Transverse colon (tissue), 4 donors: Measurements from ENCODE around the gene AZU1. TPM values are rescaled to one million over a fixed set of nuclear protein-coding genes. Genes with fewer than 3 reads are reported as not detected.
A peak's percentile ranks its signal among the peaks of the same experiment; 100 is the strongest.

Experiments used
- DNase-seq: peaks from one replicate; pipeline ENCODE4 v3.0.0-alpha.2; 2019
- H3K27ac ChIP-seq, 4 donors: fragments of 200-600 bp; sonication (generic); 2 replicates each; pipeline ENCODE4 v1.5.1; 2016 to 2018; ENCODE audit warnings: inconsistent platforms in 4 of 4
- H3K27me3 ChIP-seq: fragments of 200-600 bp; sonication (generic); 2 replicates; pipeline ENCODE4 v1.5.1; 2017; ENCODE audit warnings: inconsistent platforms
- H3K36me3 ChIP-seq, 4 donors: fragments of 200-600 bp; sonication (generic); 2 replicates each; pipeline ENCODE4 v1.5.1; 2017 to 2019; ENCODE audit warnings: inconsistent platforms in 4 of 4
- H3K4me1 ChIP-seq, 4 donors: fragments of 200-600 bp; sonication (generic); 2 replicates each; pipeline ENCODE4 v1.5.1; 2017 to 2020; ENCODE audit warnings: inconsistent platforms in 4 of 4
- H3K4me3 ChIP-seq, 4 donors: fragments of 200-600 bp; sonication (generic); 1 replicate in 1 of 4; 2 replicates in 3 of 4; pipeline versions ENCODE4 v1.5.1 to v1.6.1; 2017 to 2019; ENCODE audit warnings: inconsistent platforms in 4 of 4
- H3K9me3 ChIP-seq, 2 donors: fragments of 200-600 bp; sonication (generic); 2 replicates each; pipeline ENCODE4 v1.5.1; 2017 to 2019; ENCODE audit warnings: inconsistent platforms in 2 of 2
- CTCF ChIP-seq, 5 experiments: fragments of 200-600 bp in 3 of 5; fragments of 450-650 bp in 2 of 5; sonication (generic) in 3 of 5; IDR thresholded peaks; 1 replicate in 2 of 5; 2 replicates in 3 of 5; pipeline ENCODE4 v1.5.1; 2016 to 2017; ENCODE audit warnings: antibody characterized with exemption in 5 of 5, inconsistent platforms in 3 of 5, mild to moderate bottlenecking in 2 of 5, moderate library complexity in 1 of 5
- EP300 ChIP-seq: sonication (generic); formaldehyde crosslinking; IDR thresholded peaks from one replicate; pipeline ENCODE4 v1.6.1; 2017; ENCODE audit warnings: antibody characterized with exemption, low read depth
- POLR2A ChIP-seq: fragments of 450-650 bp; IDR thresholded peaks from one replicate; pipeline ENCODE4 v1.6.1; 2016; ENCODE audit warnings: antibody characterized with exemption, mild to moderate bottlenecking, moderate library complexity
- POLR2AphosphoS5 ChIP-seq, 3 donors: sonication (generic); formaldehyde crosslinking; IDR thresholded peaks; one replicate each; pipeline ENCODE4 v1.6.1; 2016; ENCODE audit warnings: antibody characterized with exemption in 3 of 3
- WGBS, 2 donors: methylation state at CpG; one replicate each; pipeline ENCODE4 v1.1.5; 2018; ENCODE audit warnings: low coverage in 1 of 2; 5-methylcytosine and 5-hydroxymethylcytosine counted together
- in situ Hi-C, 4 donors: fragments of 200-750 bp; cut with MboI; loops; one replicate each; pipeline versions ENCODE4 v1.15.0 to v1.15.1; 2017; ENCODE audit warnings: low sequenced_read_pairs in 3 of 4, low pct_ligation_motif_present in 1 of 4, low pct_unique_long_range_greater_than_20kb in 1 of 4
- intact Hi-C: fragments of 100-400 bp; cut with DNase I; formaldehyde crosslinking; loops from one replicate; pipeline ENCODE4 v1.15.1; 2023; ENCODE audit warnings: low total_unique reads
- total RNA-seq, 4 donors: library from RNA; depleted of rRNA; stranded (reverse); fragments of >200 nt; gene quantifications; one replicate each; pipeline ENCODE4 v1.1.0, GENCODE V29; 2016

Gene AZU1
- total RNA-seq, 4 donors from 2014 or later = not detected

GRCh38 chr19:804419-805165 lies 23.0 kb upstream of the AZU1 start:
- H3K4me3 ChIP-seq = no peak overlapping the region
- WGBS, 2 donors = 91% methylated on average over 42 of the region's 53 CpGs; no CpG with 5 or more reads in 1 of the 2 donors
- TF ChIP-seq CTCF (IDR thresholded peaks at IDR 0.05) = no peak
- peak in 1 of 3 donors; percentile 32 for TF ChIP-seq POLR2AphosphoS5 (IDR thresholded peaks at IDR 0.05)
- H3K27ac ChIP-seq = no peak overlapping the region
- in situ Hi-C loops (no loop called here), intact Hi-C loops (no loop called here)
- DNase-seq = no peak
- no peaks in the 10 kb centered on the region for H3K9me3 ChIP-seq
- H3K27me3 ChIP-seq = no peaks in the 10 kb centered on the region
- peaks cover 37 to 38% (median 38%) of the 10 kb centered on the region in 4 donors for H3K4me1 ChIP-seq
- H3K36me3 ChIP-seq = peaks cover 0 to 60% (median 44%) of the 10 kb centered on the region in 4 donors

DNA sequence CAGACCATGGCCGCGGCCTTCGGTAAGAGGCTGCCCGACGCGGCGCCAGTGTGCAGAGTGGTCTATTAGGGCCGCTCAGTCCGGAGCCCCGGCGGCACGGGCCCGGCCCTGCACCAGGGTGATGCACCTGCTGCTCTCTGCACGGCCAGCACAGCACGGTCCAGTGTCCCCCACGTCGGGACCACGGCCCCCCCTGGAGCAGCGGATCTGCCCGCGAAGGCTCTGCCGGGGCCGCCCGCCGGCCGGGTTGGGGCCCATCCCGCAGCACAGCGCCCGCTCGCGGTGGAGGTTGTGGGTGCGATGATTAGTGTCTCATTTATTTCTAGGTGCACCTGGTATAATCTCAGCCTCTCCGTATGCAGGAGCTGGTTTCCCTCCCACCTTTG lies 22.5 kb upstream of the AZU1 start:
- no peaks in the 10 kb centered on the region for H3K9me3 ChIP-seq
- no peak for TF ChIP-seq POLR2A
- TF ChIP-seq EP300 = no peak
- TF ChIP-seq POLR2AphosphoS5 (IDR thresholded peaks at IDR 0.05) = no peak
- peak in 1 of 5 experiments; percentile 29 for TF ChIP-seq CTCF (IDR thresholded peaks at IDR 0.05)
- H3K36me3 ChIP-seq = peaks cover 0 to 66% (median 47%) of the 10 kb centered on the region in 4 donors
- H3K4me3 ChIP-seq = no peak overlapping the region
- H3K4me1 ChIP-seq = peaks cover 31 to 33% (median 32%) of the 10 kb centered on the region in 4 donors
- H3K27ac ChIP-seq = no peak overlapping the region
- intact Hi-C loops = no loop called here
- no peak for DNase-seq
- WGBS, 2 donors = 95 to 100% methylated on average over 1 to 33 of the region's 33 CpGs
- in situ Hi-C loops = no loop called here
- H3K27me3 ChIP-seq = no peaks in the 10 kb centered on the region

- Histone ChIP-seq H3K4me1 (peaks cover 24 to 26% (median 25%) of the 10 kb centered on the region in 4 donors), H3K9me3 (no peaks in the 10 kb centered on the region), H3K4me3 (no peak overlapping the region), H3K27me3 (no peaks in the 10 kb centered on the region), H3K27ac (no peak overlapping the region), H3K36me3 (peaks cover 0 to 73% (median 52%) of the 10 kb centered on the region in 4 donors)
- DNase-seq = no peak
- no peak for TF ChIP-seq POLR2AphosphoS5 (IDR thresholded peaks at IDR 0.05)
- TF ChIP-seq EP300 = no peak
- no peak for TF ChIP-seq POLR2A
- no peak for TF ChIP-seq CTCF (IDR thresholded peaks at IDR 0.05)
- WGBS, 2 donors = 93 to 96% methylated on average over 8 to 65 of the region's 93 CpGs
- in situ Hi-C loops (no loop called here), intact Hi-C loops (no loop called here)
These were observed 21.8 kb upstream of the AZU1 start for GRCh38 chr19:805600-806550.

- Histone ChIP-seq H3K36me3 (peaks cover 0 to 84% (median 58%) of the 10 kb centered on the region in 4 donors), H3K27me3 (no peaks in the 10 kb centered on the region), H3K4me3 (no peak overlapping the region), H3K9me3 (no peaks in the 10 kb centered on the region), H3K27ac (no peak overlapping the region), H3K4me1 (peaks cover 13 to 15% (median 15%) of the 10 kb centered on the region in 4 donors)
- in situ Hi-C loops = no loop called here
- no peak for DNase-seq
- TF ChIP-seq POLR2AphosphoS5 (IDR thresholded peaks at IDR 0.05) (no peak), CTCF (IDR thresholded peaks at IDR 0.05) (no peak), POLR2A (no peak), EP300 (no peak)
- WGBS, 2 donors = 90% methylated on average over 34 of the region's 34 CpGs; no CpG with 5 or more reads in 1 of the 2 donors
- intact Hi-C loops = no loop called here
These were observed 20.7 kb upstream of the AZU1 start for GRCh38 chr19:806815-807421.
